WTC11 (cell line): ENCODE results near the gene GCSAM.

Source experiments
- CBFB ChIP-seq: sonication (generic); formaldehyde crosslinking; IDR thresholded peaks from 2 replicates; pipeline ENCODE4 v1.8.1; 2022; ENCODE audit warnings: mild to moderate bottlenecking, low read depth, missing genetic modification reagents
- E2F4 ChIP-seq: sonication (generic); formaldehyde crosslinking; IDR thresholded peaks from 2 replicates; pipeline ENCODE4 v1.8.1; 2022; ENCODE audit warnings: low read depth, mild to moderate bottlenecking, moderate library complexity, missing genetic modification reagents, borderline replicate concordance
- MAX ChIP-seq: sonication (generic); formaldehyde crosslinking; IDR thresholded peaks from 2 replicates; pipeline ENCODE4 v1.8.0; 2022; ENCODE audit warnings: mild to moderate bottlenecking, missing genetic modification reagents
- TF ChIP-seq, protein P1 (sequence below): fragments of 200-600 bp; IDR thresholded peaks from 2 replicates; pipeline ENCODE4 v1.8.0; 2022; ENCODE audit warnings: antibody characterized with exemption

- TF ChIP-seq MAX (CRISPR knock-in tag) = no peak
- TF ChIP-seq, protein P1, sequence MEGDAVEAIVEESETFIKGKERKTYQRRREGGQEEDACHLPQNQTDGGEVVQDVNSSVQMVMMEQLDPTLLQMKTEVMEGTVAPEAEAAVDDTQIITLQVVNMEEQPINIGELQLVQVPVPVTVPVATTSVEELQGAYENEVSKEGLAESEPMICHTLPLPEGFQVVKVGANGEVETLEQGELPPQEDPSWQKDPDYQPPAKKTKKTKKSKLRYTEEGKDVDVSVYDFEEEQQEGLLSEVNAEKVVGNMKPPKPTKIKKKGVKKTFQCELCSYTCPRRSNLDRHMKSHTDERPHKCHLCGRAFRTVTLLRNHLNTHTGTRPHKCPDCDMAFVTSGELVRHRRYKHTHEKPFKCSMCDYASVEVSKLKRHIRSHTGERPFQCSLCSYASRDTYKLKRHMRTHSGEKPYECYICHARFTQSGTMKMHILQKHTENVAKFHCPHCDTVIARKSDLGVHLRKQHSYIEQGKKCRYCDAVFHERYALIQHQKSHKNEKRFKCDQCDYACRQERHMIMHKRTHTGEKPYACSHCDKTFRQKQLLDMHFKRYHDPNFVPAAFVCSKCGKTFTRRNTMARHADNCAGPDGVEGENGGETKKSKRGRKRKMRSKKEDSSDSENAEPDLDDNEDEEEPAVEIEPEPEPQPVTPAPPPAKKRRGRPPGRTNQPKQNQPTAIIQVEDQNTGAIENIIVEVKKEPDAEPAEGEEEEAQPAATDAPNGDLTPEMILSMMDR = no peak
- no peak for TF ChIP-seq E2F4 (CRISPR knock-in tag)
- no peak for TF ChIP-seq CBFB (CRISPR knock-in tag)
These were observed 8.0 kb downstream of the GCSAM start for GRCh38 chr3:112124907-112125607.
